Skin epidermis (tissue), 12 donors: ENCODE data around the gene PMS2.
"Not testable (repeated sequence)": the region's sequence is repeated elsewhere in the genome, so short reads cannot be mapped to it uniquely, and the experiment has no call there.

Source experiments
- H3K27ac ChIP-seq, 21 experiments: fragments of 200-600 bp; sonication (generic) in 11 of 21; one replicate each; pipeline ENCODE4 v1.5.0; 2020; ENCODE audit warnings: mild to moderate bottlenecking in 3 of 21, inconsistent platforms in 2 of 21, moderate library complexity in 2 of 21
- H3K4me3 ChIP-seq, 7 experiments: fragments of 200-600 bp; sonication (generic) in 2 of 7; one replicate each; pipeline ENCODE4 v1.5.0; 2020; ENCODE audit warnings: inconsistent platforms in 2 of 7, mild to moderate bottlenecking in 2 of 7, moderate library complexity in 1 of 7

The PMS2 gene

DNA sequence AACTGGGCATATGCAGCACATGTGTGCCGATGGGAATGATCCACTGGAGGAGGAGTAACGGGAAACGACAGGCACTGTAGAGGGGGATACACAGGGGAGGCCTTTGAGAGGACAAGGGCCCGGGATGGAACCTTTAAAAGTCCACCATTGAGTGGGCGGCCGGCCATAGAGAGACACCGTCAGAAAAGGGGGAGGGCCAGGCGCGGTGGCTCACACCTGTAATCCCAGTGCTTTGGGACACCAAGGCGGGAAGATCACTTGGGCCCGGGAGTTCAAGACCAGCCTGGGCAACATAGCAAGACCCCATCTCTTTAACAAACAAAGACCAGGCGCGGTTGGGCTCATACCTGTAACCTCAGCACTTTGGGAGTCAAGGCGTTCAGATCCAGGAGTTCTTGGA, 77.6 kb downstream of the PMS2 start:
- not testable (repeated sequence) for H3K27ac ChIP-seq

DNA sequence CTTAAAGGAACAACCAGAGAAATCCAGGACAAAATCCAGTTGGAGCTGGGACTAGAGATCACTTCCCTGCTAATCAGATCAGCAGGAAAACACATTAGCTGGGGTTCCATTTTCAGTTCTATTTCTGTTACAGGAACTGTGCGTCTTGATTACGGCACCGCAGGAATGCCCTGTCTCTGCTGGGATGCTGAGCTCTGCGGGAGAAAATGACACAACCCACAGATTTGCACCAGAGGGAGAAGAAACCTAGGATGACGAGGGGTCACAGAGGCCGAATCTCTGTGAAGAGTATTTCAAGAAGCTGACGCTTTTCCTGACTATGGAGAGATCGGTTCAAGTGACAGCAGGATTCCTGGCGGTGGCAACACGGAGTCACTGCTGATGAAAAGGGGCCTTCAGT, 78.6 kb downstream of the PMS2 start:
- H3K4me3 ChIP-seq, H3K27ac ChIP-seq: not testable (repeated sequence)

More for the DNA sequence above, 77.6 kb downstream of the PMS2 start:
- not testable (repeated sequence) for H3K4me3 ChIP-seq

DNA sequence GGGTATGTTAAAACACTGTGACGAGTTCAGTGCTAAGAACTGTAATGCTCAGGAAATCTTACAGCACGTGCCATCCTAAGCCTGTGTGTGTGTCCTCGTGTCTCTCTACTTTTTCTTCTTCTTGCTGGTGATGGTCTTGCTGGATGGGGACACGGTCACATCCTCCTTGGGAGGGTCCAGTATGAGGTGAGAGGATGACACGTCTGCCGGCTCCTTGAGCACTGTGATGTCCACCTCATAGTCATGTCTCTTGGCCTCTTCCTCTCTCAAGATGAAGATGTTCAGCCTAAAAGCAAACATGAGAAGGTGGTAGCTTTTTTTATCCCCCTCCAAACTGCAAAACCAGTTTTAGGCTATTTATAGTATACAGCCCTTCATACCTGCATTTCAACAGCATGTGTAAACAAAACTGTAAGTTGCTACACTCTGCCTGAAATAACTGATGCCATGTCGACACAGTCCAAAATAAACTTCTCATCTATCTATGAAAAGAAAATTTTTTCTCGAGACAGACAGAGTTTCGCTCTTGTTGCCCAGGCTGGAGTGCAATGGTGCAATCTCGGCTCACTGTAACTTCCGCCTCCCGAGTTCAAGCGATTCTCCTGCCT, 82.5 kb downstream of the PMS2 start:
- H3K27ac ChIP-seq, H3K4me3 ChIP-seq: not testable (repeated sequence)

DNA sequence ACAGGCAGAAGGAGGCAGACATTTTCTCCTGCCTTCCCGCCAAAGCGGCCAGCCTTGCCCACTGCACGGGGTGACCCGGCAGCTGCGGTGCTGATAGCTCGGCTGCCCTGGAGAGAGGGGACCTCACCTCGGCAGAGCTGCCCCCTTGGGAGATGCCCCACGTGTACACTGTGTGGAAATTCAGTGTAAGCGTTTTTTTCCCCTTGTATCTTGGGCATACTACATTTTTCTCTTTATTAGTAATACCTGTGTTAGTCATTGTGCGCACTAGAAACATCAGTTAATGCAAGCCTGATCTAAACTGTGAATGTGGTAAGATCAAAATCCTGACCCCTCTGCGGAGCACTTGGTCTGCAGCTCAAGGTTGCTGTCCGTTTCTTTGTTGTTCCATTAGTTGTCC, 84.2 kb downstream of the PMS2 start:
- H3K27ac ChIP-seq, H3K4me3 ChIP-seq: not testable (repeated sequence)

DNA sequence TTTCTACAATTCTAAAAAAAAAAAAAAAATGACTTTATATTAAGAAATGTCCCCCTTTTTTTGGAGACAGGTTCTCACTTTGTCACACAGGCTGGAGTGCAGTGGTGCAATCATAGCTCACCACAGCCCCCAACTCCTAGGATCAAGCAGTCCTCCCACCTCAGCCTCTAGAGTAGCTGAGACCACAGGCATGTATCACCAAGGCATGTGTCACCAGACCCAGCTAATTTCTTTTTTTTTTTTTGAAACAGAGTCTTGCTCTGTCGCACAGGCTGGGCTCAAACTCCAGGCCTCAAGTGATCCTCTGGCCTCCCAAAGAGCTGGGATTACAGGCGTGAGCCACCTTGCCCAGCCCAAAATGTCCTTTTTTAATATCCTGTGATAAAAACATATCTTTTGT, 84.7 kb downstream of the PMS2 start:
- H3K4me3 ChIP-seq, H3K27ac ChIP-seq: not testable (repeated sequence)
